H1 (cell line): ENCODE measurements around the gene BRD4. TPM values are rescaled to one million over a fixed set of nuclear protein-coding genes. Genes with fewer than 3 reads are reported as not detected.
A peak's percentile ranks its signal among the peaks of the same experiment; 100 is the strongest.

Source experiments
- BCL11A ChIP-seq, 2 experiments: IDR thresholded peaks; one replicate each; pipeline ENCODE4 v1.6.1; 2011; ENCODE audit warnings: low read depth in 2 of 2, low read length in 2 of 2, mild to moderate bottlenecking in 2 of 2
- BRCA1 ChIP-seq: IDR thresholded peaks from 2 replicates; pipeline ENCODE4 v1.6.1; 2012; ENCODE audit warnings: low read depth, low read length, improper control_type of control experiment
- CBX8 ChIP-seq: fragments of 300-800, 300-1000 bp; sonication (generic); IDR thresholded peaks from 2 replicates; pipeline ENCODE4 v1.7.1; 2016; ENCODE audit warnings: low read depth, low read length, borderline replicate concordance
- CEBPB ChIP-seq: IDR thresholded peaks from 2 replicates; pipeline ENCODE4 v1.6.1; 2012; ENCODE audit warnings: low read depth, low read length
- EZH2 ChIP-seq: fragments of 200-600 bp; sonication (generic); IDR thresholded peaks from 2 replicates; pipeline ENCODE4 v1.7.1; 2012; ENCODE audit warnings: low read depth, mild to moderate bottlenecking, moderate library complexity, low read length, inconsistent platforms; ENCODE audit not compliant: severe bottlenecking
- FOSL1 ChIP-seq: IDR thresholded peaks from 2 replicates; pipeline ENCODE4 v1.6.1; 2011; ENCODE audit warnings: mild to moderate bottlenecking, low read depth, low read length, moderate library complexity; ENCODE audit not compliant: insufficient read depth
- JUN ChIP-seq: IDR thresholded peaks from 2 replicates; pipeline ENCODE4 v1.6.1; 2011; ENCODE audit warnings: low read depth, mild to moderate bottlenecking, improper control_type of control experiment, low read length
- KDM1A ChIP-seq: fragments of 200-600, 300-600 bp; sonication (generic); IDR thresholded peaks from 2 replicates; pipeline ENCODE4 v1.7.1; 2016; ENCODE audit warnings: mild to moderate bottlenecking, low read length, borderline replicate concordance
- MAFK ChIP-seq: IDR thresholded peaks from 2 replicates; pipeline ENCODE4 v1.6.1; 2012; ENCODE audit warnings: low read depth, mild to moderate bottlenecking, improper control_type of control experiment, low read length
- NRF1 ChIP-seq: IDR thresholded peaks from 2 replicates; pipeline ENCODE4 v1.6.1; 2011; ENCODE audit warnings: mild to moderate bottlenecking, low read depth, low read length, improper control_type of control experiment
- POU5F1 ChIP-seq: IDR thresholded peaks from 2 replicates; pipeline ENCODE4 v1.6.1; 2011; ENCODE audit warnings: low read depth, mild to moderate bottlenecking, low read length, moderate library complexity
- RFX5 ChIP-seq: IDR thresholded peaks from 2 replicates; pipeline ENCODE4 v1.6.1; 2011; ENCODE audit warnings: low read depth, low read length, improper control_type of control experiment, borderline replicate concordance
- RNF2 ChIP-seq: fragments of 200-900, 300-1000 bp; sonication (generic); IDR thresholded peaks from 2 replicates; pipeline ENCODE4 v1.7.1; 2016; ENCODE audit warnings: borderline replicate concordance, low read depth, mild to moderate bottlenecking, antibody characterized with exemption, low read length; ENCODE audit not compliant: poor library complexity, severe bottlenecking; ENCODE audit errors: missing control alignments
- SAP30 ChIP-seq: fragments of 300-600 bp; sonication (generic); IDR thresholded peaks from 2 replicates; pipeline ENCODE4 v1.7.1; 2012; ENCODE audit warnings: low read length, moderate library complexity, mild to moderate bottlenecking, inconsistent platforms; ENCODE audit not compliant: insufficient read depth, insufficient replicate concordance
- TAF1 ChIP-seq: IDR thresholded peaks from 2 replicates; pipeline ENCODE4 v1.6.1; 2011; ENCODE audit warnings: mild to moderate bottlenecking, low read depth, low read length
- TCF12 ChIP-seq: IDR thresholded peaks from 2 replicates; pipeline ENCODE4 v1.6.1; 2011; ENCODE audit warnings: low read depth, mild to moderate bottlenecking, low read length
- polyA plus RNA-seq, 7 experiments: library from polyadenylated mRNA; depleted of rRNA in 3 of 7; stranded (reverse) in 5 of 7; unstranded in 2 of 7; fragments of >200 nt in 5 of 7; fragments of 200-250 nt in 2 of 7; gene quantifications; 1 replicate in 5 of 7; 2 replicates in 1 of 7; 4 replicates in 1 of 7; pipeline versions ENCODE4 v1.2.1 to v1.2.3, GENCODE V29; 2011 to 2013; ENCODE audit warnings: missing spikeins in 2 of 7, mixed read lengths in 2 of 7
- total RNA-seq: library from RNA; stranded (reverse); fragmentation: NEBNext Ultra II Directional; extraction: Animal tissue kit (Norgen Biotek cat#: 25700); gene quantifications from 2 replicates; pipeline ENCODE4 v1.2.1, GENCODE V29; 2021
- TF ChIP-seq, protein P1 (sequence below): IDR thresholded peaks from 2 replicates; pipeline ENCODE4 v1.6.1; 2012; ENCODE audit warnings: low read length, inconsistent platforms
- TF ChIP-seq, protein P2 (sequence below): IDR thresholded peaks from 2 replicates; pipeline ENCODE4 v1.6.1; 2011; ENCODE audit warnings: low read depth, mild to moderate bottlenecking, low read length; ENCODE audit not compliant: insufficient read depth
- TF ChIP-seq, protein P3 (sequence below): IDR thresholded peaks from 2 replicates; pipeline ENCODE4 v1.6.1; 2012; ENCODE audit warnings: inconsistent platforms

Gene BRD4
- total and polyA plus RNA-seq, 2 of the 8 experiments (the other 6 are each of a cell fraction or from before 2014, with no cell fraction given) = 14.1 to 146 TPM

DNA sequence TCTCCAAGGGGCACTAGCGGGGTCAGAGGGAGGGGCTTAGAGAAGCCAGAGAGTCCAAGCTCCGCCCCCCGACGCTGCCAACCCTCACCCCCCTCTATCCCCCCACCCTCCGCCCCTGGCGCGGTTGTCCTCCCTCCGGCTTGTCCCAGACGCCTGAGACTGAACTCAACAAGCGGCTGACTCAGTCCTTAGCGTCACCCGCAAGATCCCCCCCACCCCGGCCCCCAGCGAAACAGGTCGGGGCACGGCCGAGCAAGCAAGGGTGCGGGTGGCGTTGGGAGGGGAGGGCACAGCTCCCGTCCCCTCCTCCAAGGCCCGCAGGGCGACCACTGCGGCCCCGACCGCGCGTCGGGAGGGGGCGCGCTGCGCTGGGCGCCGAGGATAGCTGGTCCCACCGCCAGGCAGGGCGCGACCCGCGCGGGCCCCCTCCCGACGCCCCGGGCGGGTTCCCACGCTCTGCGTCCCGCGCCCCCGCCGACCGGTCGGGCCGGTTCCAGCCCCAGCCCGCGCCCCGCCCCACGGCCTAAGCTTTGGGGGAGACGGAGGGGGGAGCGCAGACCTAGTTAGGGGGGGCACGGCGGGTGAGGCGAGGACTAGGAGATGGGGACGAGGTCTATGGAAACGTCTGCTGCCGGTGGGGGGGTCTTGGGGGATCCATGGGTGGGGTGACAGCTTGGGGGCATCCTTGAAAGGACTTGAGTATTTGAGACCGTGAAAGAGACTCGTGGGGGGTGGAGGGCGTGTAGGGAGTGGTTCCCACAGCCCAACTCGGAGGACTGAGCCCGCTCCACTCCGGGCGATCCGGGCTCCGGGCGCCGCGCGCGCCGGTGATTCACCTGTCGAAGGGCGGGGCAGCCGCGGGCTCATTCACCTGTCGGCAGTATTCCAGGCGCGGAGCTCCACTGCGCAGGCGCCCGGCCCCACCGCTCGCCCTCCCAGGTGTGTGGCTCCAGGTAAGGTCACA lies 136.7 kb downstream of the BRD4 start (continued):
- TF ChIP-seq, protein P1, sequence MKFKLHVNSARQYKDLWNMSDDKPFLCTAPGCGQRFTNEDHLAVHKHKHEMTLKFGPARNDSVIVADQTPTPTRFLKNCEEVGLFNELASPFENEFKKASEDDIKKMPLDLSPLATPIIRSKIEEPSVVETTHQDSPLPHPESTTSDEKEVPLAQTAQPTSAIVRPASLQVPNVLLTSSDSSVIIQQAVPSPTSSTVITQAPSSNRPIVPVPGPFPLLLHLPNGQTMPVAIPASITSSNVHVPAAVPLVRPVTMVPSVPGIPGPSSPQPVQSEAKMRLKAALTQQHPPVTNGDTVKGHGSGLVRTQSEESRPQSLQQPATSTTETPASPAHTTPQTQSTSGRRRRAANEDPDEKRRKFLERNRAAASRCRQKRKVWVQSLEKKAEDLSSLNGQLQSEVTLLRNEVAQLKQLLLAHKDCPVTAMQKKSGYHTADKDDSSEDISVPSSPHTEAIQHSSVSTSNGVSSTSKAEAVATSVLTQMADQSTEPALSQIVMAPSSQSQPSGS = no peak
- TF ChIP-seq RFX5 (no peak), CBX8 (no peak), EZH2 (no peak), FOSL1 (0 out of 2 replicates have a peak, but pooled peaks have one; percentile 34), NRF1 (peak; percentile 81), JUN (peak; percentile 70; the same call in 1 of the 2 replicates), SAP30 (no peak), BRCA1 (no peak), BCL11A (IDR thresholded peaks at IDR 0.05; ENCODE audit: low read depth in 2 of 2, low read length in 2 of 2) (no peak), MAFK (no peak), POU5F1 (no peak), TCF12 (0 out of 2 replicates have a peak, but pooled peaks have one; percentile 49), RNF2 (no peak), CEBPB (no peak), TAF1 (0 out of 2 replicates have a peak, but pooled peaks have one; percentile 26), KDM1A (no peak)
- TF ChIP-seq, protein P2, sequence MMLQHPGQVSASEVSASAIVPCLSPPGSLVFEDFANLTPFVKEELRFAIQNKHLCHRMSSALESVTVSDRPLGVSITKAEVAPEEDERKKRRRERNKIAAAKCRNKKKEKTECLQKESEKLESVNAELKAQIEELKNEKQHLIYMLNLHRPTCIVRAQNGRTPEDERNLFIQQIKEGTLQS = no peak
- TF ChIP-seq, protein P3, sequence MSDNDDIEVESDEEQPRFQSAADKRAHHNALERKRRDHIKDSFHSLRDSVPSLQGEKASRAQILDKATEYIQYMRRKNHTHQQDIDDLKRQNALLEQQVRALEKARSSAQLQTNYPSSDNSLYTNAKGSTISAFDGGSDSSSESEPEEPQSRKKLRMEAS = no peak
